AG04450 (cell line): ENCODE data around the gene SPI1. TPM values are rescaled to one million over a fixed set of nuclear protein-coding genes. Genes with fewer than 3 reads are reported as not detected.

Experiments used
- CTCF ChIA-PET: fragments of 300-600, 350-600 bp; formaldehyde crosslinking; extraction: SDS; loops from one replicate; lab custom pipeline; 2022; ENCODE audit warnings: antibody characterized with exemption, inconsistent platforms; lab: Charles Lee
- POLR2A ChIA-PET: fragments of 350-600 bp; formaldehyde crosslinking; extraction: SDS; loops from one replicate; lab custom pipeline; 2021; ENCODE audit warnings: antibody characterized with exemption, inconsistent platforms; lab: Yijun Ruan, JAX
- DNase-seq: peaks from one replicate; pipeline ENCODE4 v3.0.0-alpha.2; 2011; ENCODE audit warnings: low read depth, low spot score
- H3K27ac ChIP-seq: one replicate; pipeline ENCODE4 v1.5.1; 2012; ENCODE audit warnings: low read depth, low read length, control low read depth
- H3K27me3 ChIP-seq: one replicate; pipeline ENCODE4 v1.6.0; 2012; ENCODE audit warnings: low read length; ENCODE audit not compliant: control insufficient read depth, insufficient read depth
- H3K4me3 ChIP-seq: 2 replicates; pipeline ENCODE4 v1.5.1; 2011; ENCODE audit warnings: mild to moderate bottlenecking, low read depth, low read length, control low read depth
- H3K9me3 ChIP-seq: 2 replicates; pipeline ENCODE4 v1.5.1; 2012; ENCODE audit warnings: low read length; ENCODE audit not compliant: control insufficient read depth, insufficient read depth
- CTCF ChIP-seq: IDR thresholded peaks from 2 replicates; pipeline ENCODE4 v1.5.1; 2011; ENCODE audit warnings: low read depth, low read length, control low read depth, inconsistent platforms
- polyA plus RNA-seq: library from polyadenylated mRNA; depleted of rRNA; stranded (reverse); fragments of >200 nt; gene quantifications from 2 replicates; pipeline ENCODE4 v1.2.3, GENCODE V29; 2011

The SPI1 gene
- polyA plus RNA-seq, 1 experiment = not detected

- H3K4me3 ChIP-seq = no peak overlapping the region
- POLR2A ChIA-PET = interaction anchor here (0.6 to 2.3 kb wide), 2 partner anchors 16 to 56 kb away, joined by 7 to 9 read pairs; partner anchors contain the start of gene SLC39A13
- no peak for DNase-seq
- TF ChIP-seq CTCF = no peak
- H3K27ac ChIP-seq = no peak overlapping the region
- CTCF ChIA-PET = interaction anchor here (1.1 to 3.4 kb wide), 4 partner anchors 18 to 213 kb away, joined by 3 to 31 read pairs (median 5); no protein-coding TSS in a partner anchor
- H3K9me3 ChIP-seq = no peaks in the 10 kb centered on the region; the same call in 1 of the 2 replicates
- H3K27me3 ChIP-seq = no peaks in the 10 kb centered on the region
Measured at GRCh38 chr11:47392546-47393162, 14.3 kb upstream of the SPI1 start.

GRCh38 chr11:47391711-47392432 lies 13.5 kb upstream of the SPI1 start:
- Histone ChIP-seq H3K27me3 (no peaks in the 10 kb centered on the region), H3K9me3 (no peaks in the 10 kb centered on the region; the same call in 1 of the 2 replicates), H3K4me3 (no peak overlapping the region), H3K27ac (no peak overlapping the region)
- TF ChIP-seq CTCF = no peak
- CTCF ChIA-PET = interaction anchor here (1.2 to 3.4 kb wide), 2 partner anchors 18 to 37 kb away, joined by 3 to 31 read pairs; no protein-coding TSS in a partner anchor
- POLR2A ChIA-PET = interaction anchor here (2.3 kb wide), 1 partner anchor 17 kb away, joined by 7 read pairs; the partner anchor contains the start of gene SLC39A13
- DNase-seq = no peak

- Histone ChIP-seq H3K27me3 (no peaks in the 10 kb centered on the region), H3K27ac (no peak overlapping the region), H3K9me3 (no peaks in the 10 kb centered on the region; the same call in 1 of the 2 replicates), H3K4me3 (no peak overlapping the region)
- ChIA-PET CTCF (interaction anchor here (1.1 to 3.4 kb wide), 3 partner anchors 17 to 36 kb away, joined by 3 to 31 read pairs (median 3); no protein-coding TSS in a partner anchor), POLR2A (no interaction called here)
- TF ChIP-seq CTCF = no peak
- no peak for DNase-seq
Measured at GRCh38 chr11:47391077-47391583, 12.8 kb upstream of the SPI1 start.

GRCh38 chr11:47390422-47390760 lies 12.0 kb upstream of the SPI1 start:
- CTCF ChIA-PET = interaction anchor here (1.1 kb wide), 1 partner anchor 16 kb away, joined by 3 read pairs; no protein-coding TSS in a partner anchor
- Histone ChIP-seq H3K9me3 (no peaks in the 10 kb centered on the region; the same call in 1 of the 2 replicates), H3K27me3 (no peaks in the 10 kb centered on the region), H3K27ac (no peak overlapping the region), H3K4me3 (no peak overlapping the region)
- POLR2A ChIA-PET = no interaction called here
- TF ChIP-seq CTCF = no peak
- no peak for DNase-seq
